ENCODE data around the gene LPCAT2.

- TF ChIP-seq CTCF (IDR thresholded peaks at IDR 0.05) (no peak), NPAS2 (CRISPR knock-in tag; IDR thresholded peaks at IDR 0.05; ENCODE audit: borderline replicate concordance) (no peak), JUNB (IDR thresholded peaks at IDR 0.05) (no peak), USF2 (IDR thresholded peaks at IDR 0.05) (no peak)
Measured at GRCh38 chr16:55570159-55570558, 61.3 kb downstream of the LPCAT2 start.
